MG63 (cell line): ENCODE measurements around the gene NCAM1. TPM values are rescaled to one million over a fixed set of nuclear protein-coding genes. Genes with fewer than 3 reads are reported as not detected.
A peak's percentile ranks its signal among the peaks of the same experiment; 100 is the strongest.
"Not testable (repeated sequence)": the region's sequence is repeated elsewhere in the genome, so short reads cannot be mapped to it uniquely, and the experiment has no call there.

ENCODE experiments used
- DNase-seq: peaks from one replicate; pipeline ENCODE4 v3.0.0-alpha.2; 2020
- H3K27me3 ChIP-seq: fragments of 250-450 bp; sonication (Bioruptor Pico); 2 replicates; pipeline ENCODE4 v1.5.1; 2020; ENCODE audit warnings: mild to moderate bottlenecking, moderate library complexity
- H3K36me3 ChIP-seq: fragments of 250-450 bp; sonication (Bioruptor Pico); 2 replicates; pipeline ENCODE4 v1.5.1; 2020; ENCODE audit warnings: mild to moderate bottlenecking, moderate library complexity
- H3K4me3 ChIP-seq: fragments of 250-450 bp; sonication (Bioruptor Pico); 2 replicates; pipeline ENCODE4 v1.5.1; 2020; ENCODE audit warnings: mild to moderate bottlenecking, moderate library complexity
- H3K9me3 ChIP-seq: fragments of 250-450 bp; sonication (Bioruptor Pico); 2 replicates; pipeline ENCODE4 v1.5.1; 2020; ENCODE audit warnings: mild to moderate bottlenecking, moderate library complexity
- total RNA-seq: library from RNA; depleted of rRNA; stranded (reverse); fragments of >200 nt; shearing (Covaris generic); gene quantifications from 2 replicates; pipeline ENCODE4 v1.2.3, GENCODE V29; 2014; ENCODE audit warnings: low replicate concordance; rRNA removed

Gene NCAM1
- 6.2 and 11.2 TPM in 2 replicates for total RNA-seq

- Histone ChIP-seq H3K36me3 (no peaks in the 10 kb centered on the region), H3K9me3 (no peaks in the 10 kb centered on the region), H3K4me3 (peak within 1 kb of the TSS; percentile 53), H3K27me3 (no peaks in the 10 kb centered on the region)
- peak; percentile 86 for DNase-seq
Observed at GRCh38 chr11:112961146-112961668, at the start of gene NCAM1. Gene NCAM1, plus strand, starts transcription at chr11:112961420.

- no peak for DNase-seq
- Histone ChIP-seq H3K9me3 (no peaks in the 10 kb centered on the region), H3K27me3 (no peaks in the 10 kb centered on the region; the same call in 1 of the 2 replicates), H3K4me3 (no peak overlapping the region), H3K36me3 (no peaks in the 10 kb centered on the region)
Observed at GRCh38 chr11:112922606-112923005, 38.6 kb upstream of the NCAM1 start.

- not testable (repeated sequence) for H3K27me3 ChIP-seq, H3K36me3 ChIP-seq, DNase-seq, H3K4me3 ChIP-seq, H3K9me3 ChIP-seq
Observed at GRCh38 chr11:112924836-112925235, 36.4 kb upstream of the NCAM1 start.

GRCh38 chr11:112925516-112926310 lies 35.5 kb upstream of the NCAM1 start:
- no peaks in the 10 kb centered on the region; the same call in 1 of the 2 replicates for H3K27me3 ChIP-seq
- no peaks in the 10 kb centered on the region for H3K36me3 ChIP-seq
- no peak for DNase-seq
- H3K9me3 ChIP-seq: no peaks in the 10 kb centered on the region
- no peak overlapping the region for H3K4me3 ChIP-seq

GRCh38 chr11:112928136-112928535 lies 33.1 kb upstream of the NCAM1 start:
- Histone ChIP-seq H3K36me3 (no peaks in the 10 kb centered on the region), H3K27me3 (no peaks in the 10 kb centered on the region), H3K4me3 (no peak overlapping the region), H3K9me3 (no peaks in the 10 kb centered on the region)
- no peak for DNase-seq

GRCh38 chr11:112929432-112929831 lies 31.8 kb upstream of the NCAM1 start:
- Histone ChIP-seq H3K27me3 (no peaks in the 10 kb centered on the region), H3K9me3 (no peaks in the 10 kb centered on the region), H3K36me3 (no peaks in the 10 kb centered on the region), H3K4me3 (no peak overlapping the region)
- DNase-seq: no peak

- H3K4me3 ChIP-seq: no peak overlapping the region
- no peaks in the 10 kb centered on the region for H3K36me3 ChIP-seq
- no peaks in the 10 kb centered on the region; the same call in 1 of the 2 replicates for H3K27me3 ChIP-seq
- H3K9me3 ChIP-seq: 0 out of 2 replicates have a peak, but pooled peaks cover 2% of the 10 kb centered on the region
- no peak for DNase-seq
Observed at GRCh38 chr11:112931703-112932102, 29.5 kb upstream of the NCAM1 start.

- no peaks in the 10 kb centered on the region for H3K36me3 ChIP-seq
- no peak overlapping the region for H3K4me3 ChIP-seq
- 0 out of 2 replicates have a peak, but pooled peaks cover 2% of the 10 kb centered on the region for H3K9me3 ChIP-seq
- H3K27me3 ChIP-seq: no peaks in the 10 kb centered on the region; the same call in 1 of the 2 replicates
- no peak for DNase-seq
Observed at GRCh38 chr11:112932593-112932992, 28.6 kb upstream of the NCAM1 start.

- no peak for DNase-seq
- Histone ChIP-seq H3K9me3 (0 out of 2 replicates have a peak, but pooled peaks cover 2% of the 10 kb centered on the region), H3K4me3 (no peak overlapping the region), H3K27me3 (peaks cover 2% of the 10 kb centered on the region; the same call in 1 of the 2 replicates), H3K36me3 (no peaks in the 10 kb centered on the region)
Observed at GRCh38 chr11:112933970-112934369, 27.2 kb upstream of the NCAM1 start.

- H3K4me3 ChIP-seq: no peak overlapping the region
- H3K27me3 ChIP-seq: peaks cover 5% of the 10 kb centered on the region; the same call in 1 of the 2 replicates
- no peaks in the 10 kb centered on the region for H3K36me3 ChIP-seq
Observed at GRCh38 chr11:112941104-112941503, 20.1 kb upstream of the NCAM1 start.

GRCh38 chr11:112942966-112943643 lies 18.1 kb upstream of the NCAM1 start:
- Histone ChIP-seq H3K36me3 (no peaks in the 10 kb centered on the region), H3K9me3 (no peaks in the 10 kb centered on the region), H3K27me3 (0 out of 2 replicates have a peak, but pooled peaks cover 5% of the 10 kb centered on the region), H3K4me3 (no peak overlapping the region)
- no peak for DNase-seq

More at GRCh38 chr11:112941104-112941503, 20.1 kb upstream of the NCAM1 start:
- DNase-seq: no peak
- 0 out of 2 replicates have a peak, but pooled peaks cover 2% of the 10 kb centered on the region for H3K9me3 ChIP-seq

GRCh38 chr11:112946866-112947265 lies 14.4 kb upstream of the NCAM1 start:
- Histone ChIP-seq H3K9me3 (no peaks in the 10 kb centered on the region), H3K36me3 (no peaks in the 10 kb centered on the region)

GRCh38 chr11:112949781-112950575 lies 11.2 kb upstream of the NCAM1 start:
- no peaks in the 10 kb centered on the region for H3K36me3 ChIP-seq
- no peaks in the 10 kb centered on the region for H3K27me3 ChIP-seq
- no peak for DNase-seq
- H3K4me3 ChIP-seq: no peak overlapping the region
- H3K9me3 ChIP-seq: no peaks in the 10 kb centered on the region

More at GRCh38 chr11:112946866-112947265, 14.4 kb upstream of the NCAM1 start:
- Histone ChIP-seq H3K27me3 (no peaks in the 10 kb centered on the region), H3K4me3 (no peak overlapping the region)
- DNase-seq: no peak

GRCh38 chr11:112958670-112959069 lies 2.5 kb upstream of the NCAM1 start:
- Histone ChIP-seq H3K9me3 (no peaks in the 10 kb centered on the region), H3K4me3 (no peak overlapping the region), H3K36me3 (no peaks in the 10 kb centered on the region), H3K27me3 (no peaks in the 10 kb centered on the region)
- DNase-seq: peak; percentile 49

GRCh38 chr11:112961751-112962578 lies 745 bp downstream of the NCAM1 start:
- H3K27me3 ChIP-seq: no peaks in the 10 kb centered on the region
- no peaks in the 10 kb centered on the region for H3K36me3 ChIP-seq
- peak overlapping the region; percentile 53 for H3K4me3 ChIP-seq
- DNase-seq: peak; percentile 16
- no peaks in the 10 kb centered on the region for H3K9me3 ChIP-seq
